Activated CD4-positive, alpha-beta T cell treated with anti-CD3 and anti-CD28 coated beads, Interleukin-10, Interleukin-2, amounts not matched to agents 100 ng/mL and 50 ng/mL, durations not matched to agents 16 hours and 8 hours (primary cell): ENCODE measurements around the gene TMX2.

Experiments
- DNase-seq: peaks from one replicate; pipeline ENCODE4 v3.0.0-alpha.2; 2020

Gene TMX2

DNA sequence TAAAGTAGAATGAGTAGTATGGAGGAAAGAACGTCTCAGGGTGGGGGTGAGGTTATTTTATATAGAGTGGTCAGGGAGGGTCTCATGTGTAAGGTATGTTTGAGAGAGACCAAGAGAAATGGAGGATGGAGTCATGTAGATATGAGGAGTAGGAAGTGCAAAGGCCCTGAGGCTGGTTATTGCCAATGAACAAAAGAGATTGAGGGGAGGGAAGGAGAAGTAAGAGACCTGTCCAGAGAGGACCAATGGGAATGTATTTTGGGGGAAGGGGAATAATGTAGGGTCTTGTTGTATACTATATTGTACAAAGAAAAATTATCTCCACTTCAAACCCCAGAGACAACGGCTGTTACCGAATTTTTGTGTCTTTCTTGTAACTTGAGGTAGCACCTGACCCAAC is 59.0 kb downstream of the TMX2 start:
- DNase-seq, result no peak

DNA sequence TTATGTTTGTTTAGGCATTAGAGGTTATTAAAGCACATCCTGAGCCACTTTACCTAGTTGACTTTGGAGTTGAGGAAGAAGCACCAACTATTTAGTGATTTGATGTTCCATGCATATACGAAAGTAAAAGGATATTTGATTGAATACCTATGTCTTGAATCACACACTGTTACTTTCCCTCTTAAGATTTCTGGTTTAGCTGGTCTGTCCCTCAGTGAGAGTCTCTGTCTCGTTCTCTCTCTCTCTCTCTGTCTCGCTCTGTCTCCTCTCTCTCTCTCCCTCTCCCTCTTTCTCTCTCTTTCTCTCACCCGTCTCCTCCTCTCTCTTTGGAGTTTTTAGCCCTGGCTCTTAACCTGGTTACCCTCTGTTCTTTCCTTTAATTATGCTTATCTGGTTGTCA is 60.2 kb downstream of the TMX2 start:
- no peak for DNase-seq

DNA sequence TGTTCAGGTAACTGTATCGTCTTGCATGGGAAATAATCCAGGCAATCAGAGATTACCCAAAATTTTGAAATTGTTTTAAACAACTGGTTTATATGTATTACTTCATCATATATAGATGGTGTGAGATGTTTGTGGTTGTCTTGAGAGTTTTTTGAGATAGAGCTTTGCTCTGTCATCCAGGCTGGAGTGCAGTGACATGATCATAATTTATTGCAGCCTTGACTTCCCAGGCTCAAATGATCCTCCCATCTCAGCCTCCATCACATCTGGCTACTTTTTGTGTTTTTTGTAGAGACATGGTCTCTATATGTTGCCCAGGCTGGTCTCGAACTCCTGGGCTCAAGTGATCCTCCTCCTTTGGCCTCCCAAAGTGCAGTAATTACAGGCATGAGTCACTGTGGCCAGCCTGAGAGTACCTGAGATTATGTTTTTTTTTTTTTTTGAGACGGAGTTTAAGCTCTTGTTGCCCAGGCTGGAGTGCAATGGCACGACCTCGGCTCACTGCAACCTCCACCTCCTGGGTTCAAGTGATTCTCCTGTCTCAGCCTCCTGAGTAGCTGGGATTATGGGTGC is 60.7 kb downstream of the TMX2 start:
- no peak for DNase-seq

DNA sequence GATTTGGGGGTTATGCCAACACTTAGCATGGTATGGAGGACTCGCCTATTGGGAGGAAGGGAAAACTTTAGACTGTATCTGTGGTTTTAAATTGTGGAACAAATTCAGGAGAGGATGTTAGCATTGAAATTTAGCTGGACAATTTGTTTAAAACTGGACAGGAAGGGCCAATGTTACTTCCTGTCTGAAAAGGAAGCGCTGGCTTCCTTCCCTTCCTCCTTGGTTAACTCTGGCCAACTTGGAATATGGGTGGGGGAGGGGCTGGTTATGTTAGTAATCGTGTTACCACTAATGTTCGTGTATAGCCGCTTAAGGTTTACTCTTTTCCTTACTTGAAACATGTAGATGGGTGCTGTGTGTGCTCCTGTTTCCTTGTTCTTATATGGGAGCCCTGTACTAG is 63.1 kb downstream of the TMX2 start:
- DNase-seq, result no peak

DNA sequence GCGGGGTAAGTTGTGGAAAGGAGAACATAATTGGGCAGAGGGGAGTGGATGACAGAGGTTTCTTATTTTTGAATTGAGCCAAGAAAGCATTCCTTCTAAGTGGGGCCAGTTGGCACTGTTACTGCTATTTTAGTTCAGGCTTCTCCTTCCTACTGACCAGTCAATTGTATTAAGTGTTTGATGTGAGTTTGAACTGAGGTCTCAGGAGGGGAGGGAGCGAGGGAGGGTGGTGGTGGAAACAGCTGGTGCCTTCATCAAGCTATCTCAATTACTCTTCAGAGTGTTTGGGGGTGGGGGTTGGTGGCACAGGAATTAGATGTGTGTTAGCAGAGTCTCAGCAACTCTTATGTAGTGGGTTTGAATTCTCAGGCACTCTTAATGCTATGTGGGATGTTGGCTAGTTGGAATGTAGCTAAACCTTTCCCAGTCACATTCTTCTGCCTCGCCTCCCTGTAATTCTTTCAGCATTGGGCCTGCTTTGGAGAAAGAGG is 63.7 kb downstream of the TMX2 start:
- DNase-seq, result no peak

DNA sequence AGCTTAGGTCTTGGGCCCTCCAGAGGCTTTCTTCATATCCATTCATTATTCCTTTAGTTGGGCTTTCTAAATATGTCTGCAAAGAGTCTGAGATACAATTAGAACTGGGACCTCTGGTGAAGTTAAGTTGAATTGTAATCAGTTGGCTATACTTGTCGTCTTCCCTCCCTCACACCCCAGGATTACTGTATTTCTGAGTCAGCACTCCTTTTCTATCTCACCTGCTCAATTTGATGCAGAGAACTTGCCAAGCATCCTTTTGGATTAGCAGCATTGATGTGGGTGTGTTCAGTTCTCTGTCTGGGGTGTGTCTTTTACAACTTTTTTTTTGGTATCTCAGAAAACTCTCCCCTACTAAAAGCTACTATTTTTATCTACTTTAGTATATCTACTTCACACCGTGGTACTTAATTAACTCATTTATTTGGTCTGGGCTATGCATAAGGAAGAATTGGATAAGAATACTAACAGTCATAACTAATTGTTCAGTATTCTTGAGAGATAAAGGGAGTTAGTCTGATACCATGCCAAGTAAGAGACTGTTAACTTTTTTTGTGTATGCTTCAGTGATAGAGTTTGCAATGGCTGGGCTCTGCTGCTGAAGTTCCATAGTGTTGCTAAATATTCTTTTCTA is 64.3 kb downstream of the TMX2 start:
- no peak for DNase-seq

DNA sequence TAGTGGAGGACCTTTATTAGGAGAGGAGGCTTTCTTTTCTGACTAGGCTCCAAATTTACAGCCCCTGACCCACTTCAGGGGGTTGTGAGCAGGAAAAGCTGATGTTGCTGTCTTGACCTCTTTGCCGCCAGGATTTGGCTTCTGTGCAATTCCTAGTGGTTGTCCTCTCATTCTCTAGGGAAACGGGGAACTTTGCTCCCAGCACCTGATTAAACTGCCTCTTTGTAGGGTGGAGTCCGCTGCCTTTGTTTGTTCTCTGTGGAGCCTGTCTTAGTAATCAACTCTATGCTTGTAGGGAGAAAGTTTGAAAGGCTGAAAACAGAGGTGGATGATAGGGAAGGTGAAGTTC is 65.5 kb downstream of the TMX2 start:
- DNase-seq, result no peak

DNA sequence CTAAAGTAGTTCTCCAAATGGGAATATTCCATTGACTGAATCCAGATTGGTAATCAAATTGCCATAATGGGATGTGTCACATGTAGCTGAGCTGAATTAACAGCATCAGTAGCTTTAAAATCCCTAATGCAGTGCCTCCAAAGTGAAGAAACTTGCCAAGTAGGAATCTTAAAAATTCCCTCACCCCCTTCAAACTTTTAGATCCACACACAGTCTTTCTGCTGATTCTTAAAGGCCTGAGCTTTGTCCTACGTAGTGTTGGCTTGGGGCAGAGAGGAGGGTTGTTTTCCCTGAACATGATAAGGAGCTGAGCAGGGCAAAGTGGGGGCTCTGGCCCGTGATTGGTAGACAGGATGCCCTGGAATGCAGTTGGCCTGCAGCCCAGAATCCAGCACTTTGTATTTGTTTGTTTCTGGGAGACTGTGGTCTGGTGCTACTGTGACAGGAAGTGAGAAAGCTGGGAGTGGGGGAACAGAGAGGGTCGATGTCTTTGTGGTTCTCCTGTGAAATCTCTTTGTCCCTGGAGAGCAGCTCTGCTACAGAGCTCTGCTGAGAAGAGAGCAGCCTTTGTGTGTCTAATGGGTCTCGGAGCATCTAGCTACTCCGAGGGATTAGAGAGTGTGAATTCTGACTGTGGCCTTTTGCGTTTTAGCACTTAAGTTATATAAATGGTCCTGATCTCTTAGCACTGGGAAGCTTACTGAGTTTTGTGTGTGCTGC is 66.1 kb downstream of the TMX2 start:
- DNase-seq, result no peak

DNA sequence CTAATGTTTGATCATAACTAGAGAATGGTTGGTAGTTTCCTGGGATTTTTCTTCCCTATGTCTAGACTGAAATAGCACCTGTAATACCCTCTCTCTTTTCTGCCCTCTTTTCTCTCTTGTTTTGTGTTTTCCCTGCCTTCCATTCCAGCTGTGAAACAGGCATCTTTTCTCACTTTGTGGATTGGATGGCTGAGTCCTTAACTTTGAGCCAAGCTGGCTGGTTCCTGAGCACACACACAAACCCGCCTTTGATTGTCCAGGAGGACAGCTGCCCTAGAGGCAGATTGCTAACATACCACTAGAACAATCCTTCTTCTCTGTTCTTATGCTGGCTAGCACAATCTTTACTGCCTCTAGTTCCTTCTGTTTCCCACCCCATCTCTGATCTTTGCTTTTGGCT is 66.9 kb downstream of the TMX2 start:
- DNase-seq, result no peak

DNA sequence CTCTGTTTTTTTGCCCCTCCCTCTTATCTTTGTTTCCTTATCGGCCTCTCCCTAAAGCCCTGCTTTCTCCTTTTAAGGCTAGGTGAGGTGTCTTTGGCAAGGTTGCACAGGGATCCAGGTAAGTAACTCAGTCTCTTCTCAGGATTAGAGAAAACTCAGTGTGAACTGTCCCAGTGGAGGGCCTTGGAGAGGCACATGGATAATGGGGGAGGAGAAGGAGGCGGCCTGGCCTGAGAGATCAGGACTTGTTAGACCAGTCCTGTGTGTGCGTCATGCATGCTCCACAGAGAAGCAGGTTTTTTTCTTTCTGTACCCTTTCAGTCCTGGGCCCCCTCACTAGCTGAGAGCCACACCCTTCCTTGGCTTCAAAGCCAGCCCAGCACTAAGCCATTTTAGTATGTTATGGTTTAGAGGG is 69.1 kb downstream of the TMX2 start:
- DNase-seq, result no peak

DNA sequence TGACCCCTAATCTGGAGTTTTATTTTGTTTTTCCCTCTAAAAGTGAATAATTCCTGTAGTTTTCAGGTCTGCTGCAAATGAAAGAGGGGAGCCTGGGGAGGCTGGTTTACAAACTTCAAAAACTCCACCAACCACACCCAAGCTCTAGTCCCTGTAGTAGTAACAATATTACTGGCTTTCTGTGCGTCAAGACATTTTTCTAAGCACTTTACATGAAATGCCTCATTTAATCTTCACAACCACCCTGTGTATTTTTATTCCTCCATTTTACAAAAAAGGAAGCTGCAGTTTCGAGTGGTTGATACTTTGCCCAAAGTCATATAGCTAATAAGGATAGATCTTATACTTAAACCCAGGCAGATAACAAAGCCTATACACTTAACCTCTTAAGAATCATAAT is 72.7 kb downstream of the TMX2 start:
- DNase-seq, result no peak

DNA sequence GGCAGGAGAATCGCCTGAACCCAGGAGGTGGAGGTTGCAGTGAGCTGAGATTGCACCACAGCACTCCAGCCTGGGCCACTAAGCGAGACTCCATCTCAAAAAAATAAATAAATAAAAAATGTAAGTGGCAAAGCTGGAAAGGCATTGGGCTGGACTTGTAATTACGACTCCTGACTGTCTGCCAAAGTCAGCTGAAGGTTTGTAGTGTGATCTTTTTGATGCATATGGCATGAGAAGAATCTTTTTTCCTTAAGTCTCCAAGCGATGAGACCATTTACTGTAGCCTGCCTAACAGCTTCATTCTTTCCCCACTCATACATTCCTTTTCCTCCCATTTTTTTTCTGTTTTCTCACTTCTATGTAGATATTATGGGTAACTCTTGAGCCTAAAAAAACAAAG is 74.0 kb downstream of the TMX2 start:
- no peak for DNase-seq

DNA sequence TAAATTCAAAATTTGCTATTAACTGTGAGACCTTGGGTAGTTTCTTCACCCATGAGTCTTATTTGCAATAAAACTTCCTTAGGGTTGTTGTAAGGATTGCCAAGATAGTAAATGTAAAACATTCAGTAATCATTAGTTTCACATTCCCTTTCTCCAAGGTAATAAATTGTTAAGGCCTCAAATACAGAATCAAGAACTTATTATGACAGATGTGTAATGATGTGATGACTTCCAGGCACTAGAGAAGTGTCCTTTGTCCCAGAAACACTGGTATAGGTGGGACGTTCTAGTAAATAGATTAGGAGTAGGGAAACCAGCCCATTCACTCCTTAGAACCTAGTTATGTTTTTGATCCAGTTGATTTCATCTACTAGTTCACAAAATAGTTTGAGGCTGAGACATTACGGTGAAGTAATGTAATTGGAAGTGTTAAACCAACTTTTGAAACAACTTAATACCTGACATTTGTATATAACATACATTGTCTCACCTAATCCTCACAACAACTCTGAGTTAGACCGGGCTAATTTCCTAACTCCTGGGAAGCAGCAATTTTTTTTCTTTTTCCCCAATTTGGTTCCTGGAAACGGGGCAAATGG is 74.7 kb downstream of the TMX2 start:
- DNase-seq, result no peak

DNA sequence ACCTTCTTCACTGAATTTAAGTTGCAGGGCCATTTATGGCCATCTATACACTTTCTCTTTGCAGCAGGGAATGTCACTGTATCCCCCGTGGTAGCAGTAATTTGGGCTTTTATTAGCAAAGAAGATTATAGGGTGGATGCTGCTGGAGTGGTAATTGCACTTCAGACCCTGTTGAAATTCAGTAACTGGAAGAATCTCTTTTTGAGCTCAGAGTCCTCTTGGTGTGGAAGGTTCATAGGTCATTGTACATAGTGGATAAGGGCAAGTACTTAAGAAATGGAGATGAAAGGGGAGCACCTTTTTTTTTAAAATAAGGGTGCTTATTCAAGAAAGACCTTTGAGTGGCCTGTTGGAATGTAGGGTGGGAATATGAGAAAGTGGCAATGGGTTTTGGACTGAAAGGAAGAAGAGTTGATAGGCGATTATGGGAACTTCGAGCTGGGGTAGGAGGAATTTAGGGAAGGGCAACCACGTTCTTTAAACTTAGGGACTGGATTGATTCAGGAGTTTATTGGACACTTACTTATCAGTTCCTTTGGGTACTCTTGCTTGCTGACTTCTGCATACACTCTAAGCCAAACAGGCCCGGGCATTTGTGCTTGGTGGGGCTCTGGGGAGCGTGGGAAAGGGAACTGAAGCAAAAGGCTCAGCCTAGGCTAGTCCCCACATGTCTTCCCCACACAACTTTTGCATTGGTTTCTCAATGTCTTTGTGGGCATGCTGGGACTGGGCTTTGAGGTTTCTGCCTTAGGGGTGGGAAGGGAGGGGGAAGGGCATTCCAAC is 75.7 kb downstream of the TMX2 start:
- DNase-seq, result no peak

DNA sequence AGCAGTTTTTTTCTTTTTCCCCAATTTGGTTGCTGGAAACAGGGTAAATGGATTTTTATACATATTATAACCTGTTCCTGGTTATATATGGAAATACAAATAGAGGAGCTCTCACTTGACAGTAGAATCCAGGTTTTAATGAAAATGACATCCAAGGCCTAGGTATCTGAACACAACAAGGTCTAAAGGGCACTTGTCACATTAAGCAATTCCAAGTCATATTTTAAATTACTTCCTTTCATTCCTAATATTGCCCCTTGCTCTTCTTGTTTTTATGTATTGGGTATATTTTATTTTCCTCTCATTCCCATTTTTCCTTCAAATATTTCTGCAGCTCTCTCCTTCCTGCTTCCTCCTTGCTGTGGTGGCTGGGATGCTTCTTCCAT is 76.3 kb downstream of the TMX2 start:
- DNase-seq, result no peak
